K562 (cell line): ENCODE measurements around the gene BPNT1. TPM values are rescaled to one million over a fixed set of nuclear protein-coding genes. Genes with fewer than 3 reads are reported as not detected.

Experiments used
- CC2D1A ChIP-seq: fragments of 450-650 bp; IDR thresholded peaks from 2 replicates; pipeline ENCODE4 v1.6.1; 2017; ENCODE audit warnings: mild to moderate bottlenecking
- ELF1 ChIP-seq: fragments of 200-800 bp; sonication (Bioruptor generic); IDR thresholded peaks from 2 replicates; pipeline ENCODE4 v1.6.1; 2016; ENCODE audit warnings: missing genetic modification characterization, missing compliant biosample characterization
- FOXK1 ChIP-seq: sonication (generic); formaldehyde crosslinking; IDR thresholded peaks from 2 replicates; pipeline ENCODE4 v1.8.0; 2022; ENCODE audit warnings: missing genetic modification reagents, mild to moderate bottlenecking, borderline replicate concordance
- ILK ChIP-seq: fragments of 450-650 bp; IDR thresholded peaks from 2 replicates; pipeline ENCODE4 v1.6.1; 2016; ENCODE audit warnings: missing genetic modification characterization, low read depth, mild to moderate bottlenecking, missing compliant biosample characterization, moderate library complexity, borderline replicate concordance
- KLF16 ChIP-seq: IDR thresholded peaks from 2 replicates; pipeline ENCODE4 v1.6.1; 2016; ENCODE audit warnings: antibody characterized with exemption
- MAFF ChIP-seq: IDR thresholded peaks from 2 replicates; pipeline ENCODE4 v1.6.1; 2012; ENCODE audit warnings: low read length, improper control_type of control experiment
- PTRF ChIP-seq: fragments of 450-650 bp; IDR thresholded peaks from 2 replicates; pipeline ENCODE4 v1.6.1; 2016; ENCODE audit warnings: mild to moderate bottlenecking, missing genetic modification characterization, missing compliant biosample characterization
- SPI1 ChIP-seq: IDR thresholded peaks from 2 replicates; pipeline ENCODE4 v1.6.1; 2011; ENCODE audit warnings: low read depth, low read length, control low read depth, borderline replicate concordance
- TCF3 ChIP-seq: sonication (generic); formaldehyde crosslinking; IDR thresholded peaks from 2 replicates; pipeline ENCODE4 v1.4.0; 2020; ENCODE audit warnings: mild to moderate bottlenecking, missing genetic modification reagents
- ZEB2 ChIP-seq: fragments of 450-650 bp; IDR thresholded peaks from 2 replicates; pipeline ENCODE4 v1.6.1; 2016
- ZNF197 ChIP-seq: fragments of 200-800 bp; sonication (Bioruptor generic); IDR thresholded peaks from 2 replicates; pipeline ENCODE4 v1.6.1; 2016; ENCODE audit warnings: low read depth, missing genetic modification characterization, missing compliant biosample characterization
- ZNF699 ChIP-seq: fragments of 250-450 bp; sonication (Bioruptor Pico); IDR thresholded peaks from 2 replicates; pipeline ENCODE4 v1.8.0; 2021; ENCODE audit warnings: mild to moderate bottlenecking, moderate library complexity; ENCODE audit not compliant: insufficient replicate concordance
- ZNF764 ChIP-seq: fragments of 250-450 bp; sonication (Bioruptor Pico); IDR thresholded peaks from 2 replicates; pipeline ENCODE4 v1.4.0; 2020; ENCODE audit warnings: low read depth, mild to moderate bottlenecking, moderate library complexity
- polyA plus RNA-seq, 8 experiments: library from polyadenylated mRNA; depleted of rRNA in 4 of 8; stranded (reverse) in 5 of 8; unstranded in 3 of 8; fragments of >200 nt; fragmentation: Nextera tagmentation in 2 of 8; fragmentation: Illumina TruSeq in 1 of 8; extraction: Ambion mirVana in 2 of 8; extraction: Trizol in 1 of 8; gene quantifications; 2 replicates each; pipeline versions ENCODE4 v1.2.1 to v1.2.3, GENCODE V29; 2011 to 2014; ENCODE audit warnings: inconsistent platforms in 1 of 8, missing spikeins in 1 of 8
- total RNA-seq, 7 experiments: library from RNA; depleted of rRNA in 6 of 7; stranded (reverse); fragments of >200 nt in 6 of 7; fragmentation: Illumina TruSeq in 2 of 7; extraction: Trizol in 2 of 7; gene quantifications; 2 replicates each; pipeline versions ENCODE4 v1.2.1 to v1.2.3, GENCODE V29; 2011 to 2021; ENCODE audit warnings: low replicate concordance in 1 of 7
- TF ChIP-seq, protein P1 (sequence below), 2 experiments: fragments of 450-650 bp in 1 of 2; sonication (generic) in 1 of 2; formaldehyde crosslinking in 1 of 2; IDR thresholded peaks; 2 replicates each; pipeline versions ENCODE4 v1.7.1 to v1.9.0; 2016 to 2022; ENCODE audit warnings: inconsistent platforms in 1 of 2, mild to moderate bottlenecking in 1 of 2, missing genetic modification reagents in 1 of 2
- TF ChIP-seq, protein P2 (sequence below): fragments of 250-450 bp; sonication (Bioruptor Pico); IDR thresholded peaks from 2 replicates; pipeline ENCODE4 v1.9.0; 2021; ENCODE audit warnings: mild to moderate bottlenecking, inconsistent platforms
- TF ChIP-seq, protein P3 (sequence below), 2 experiments: fragments of 450-650 bp; IDR thresholded peaks; 2 replicates each; pipeline ENCODE4 v1.6.1; 2016

The BPNT1 gene
- total and polyA plus RNA-seq, 9 of the 15 experiments (the other 6 are each of a cell fraction or from before 2014, with no cell fraction given) = 30.2 to 73.8 (median 40.5) TPM

GRCh38 chr1:220119043-220119512 is 29.5 kb upstream of the BPNT1 start (continued):
- TF ChIP-seq PTRF (tag) = no peak
- TF ChIP-seq MAFF = no peak
- TF ChIP-seq ZEB2 = peak; percentile 89
- TF ChIP-seq ILK (tag) = no peak
- no peak for TF ChIP-seq ELF1 (tag)
- TF ChIP-seq KLF16 = peak; percentile 72
- TF ChIP-seq ZNF699 (CRISPR knock-in tag) = no peak
- TF ChIP-seq CC2D1A = 0 out of 2 replicates have a peak, but pooled peaks have one; percentile 42
- TF ChIP-seq, protein P1, sequence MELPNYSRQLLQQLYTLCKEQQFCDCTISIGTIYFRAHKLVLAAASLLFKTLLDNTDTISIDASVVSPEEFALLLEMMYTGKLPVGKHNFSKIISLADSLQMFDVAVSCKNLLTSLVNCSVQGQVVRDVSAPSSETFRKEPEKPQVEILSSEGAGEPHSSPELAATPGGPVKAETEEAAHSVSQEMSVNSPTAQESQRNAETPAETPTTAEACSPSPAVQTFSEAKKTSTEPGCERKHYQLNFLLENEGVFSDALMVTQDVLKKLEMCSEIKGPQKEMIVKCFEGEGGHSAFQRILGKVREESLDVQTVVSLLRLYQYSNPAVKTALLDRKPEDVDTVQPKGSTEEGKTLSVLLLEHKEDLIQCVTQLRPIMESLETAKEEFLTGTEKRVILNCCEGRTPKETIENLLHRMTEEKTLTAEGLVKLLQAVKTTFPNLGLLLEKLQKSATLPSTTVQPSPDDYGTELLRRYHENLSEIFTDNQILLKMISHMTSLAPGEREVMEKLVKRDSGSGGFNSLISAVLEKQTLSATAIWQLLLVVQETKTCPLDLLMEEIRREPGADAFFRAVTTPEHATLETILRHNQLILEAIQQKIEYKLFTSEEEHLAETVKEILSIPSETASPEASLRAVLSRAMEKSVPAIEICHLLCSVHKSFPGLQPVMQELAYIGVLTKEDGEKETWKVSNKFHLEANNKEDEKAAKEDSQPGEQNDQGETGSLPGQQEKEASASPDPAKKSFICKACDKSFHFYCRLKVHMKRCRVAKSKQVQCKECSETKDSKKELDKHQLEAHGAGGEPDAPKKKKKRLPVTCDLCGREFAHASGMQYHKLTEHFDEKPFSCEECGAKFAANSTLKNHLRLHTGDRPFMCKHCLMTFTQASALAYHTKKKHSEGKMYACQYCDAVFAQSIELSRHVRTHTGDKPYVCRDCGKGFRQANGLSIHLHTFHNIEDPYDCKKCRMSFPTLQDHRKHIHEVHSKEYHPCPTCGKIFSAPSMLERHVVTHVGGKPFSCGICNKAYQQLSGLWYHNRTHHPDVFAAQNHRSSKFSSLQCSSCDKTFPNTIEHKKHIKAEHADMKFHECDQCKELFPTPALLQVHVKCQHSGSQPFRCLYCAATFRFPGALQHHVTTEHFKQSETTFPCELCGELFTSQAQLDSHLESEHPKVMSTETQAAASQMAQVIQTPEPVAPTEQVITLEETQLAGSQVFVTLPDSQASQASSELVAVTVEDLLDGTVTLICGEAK (IDR thresholded peaks at IDR 0.05) = 0 out of 2 replicates have a peak, but pooled peaks have one; percentile 42
- TF ChIP-seq, protein P1 (CRISPR knock-in tag; IDR thresholded peaks at IDR 0.05) = no peak
- no peak for TF ChIP-seq ZNF197 (CRISPR knock-in tag)
- TF ChIP-seq, protein P2, sequence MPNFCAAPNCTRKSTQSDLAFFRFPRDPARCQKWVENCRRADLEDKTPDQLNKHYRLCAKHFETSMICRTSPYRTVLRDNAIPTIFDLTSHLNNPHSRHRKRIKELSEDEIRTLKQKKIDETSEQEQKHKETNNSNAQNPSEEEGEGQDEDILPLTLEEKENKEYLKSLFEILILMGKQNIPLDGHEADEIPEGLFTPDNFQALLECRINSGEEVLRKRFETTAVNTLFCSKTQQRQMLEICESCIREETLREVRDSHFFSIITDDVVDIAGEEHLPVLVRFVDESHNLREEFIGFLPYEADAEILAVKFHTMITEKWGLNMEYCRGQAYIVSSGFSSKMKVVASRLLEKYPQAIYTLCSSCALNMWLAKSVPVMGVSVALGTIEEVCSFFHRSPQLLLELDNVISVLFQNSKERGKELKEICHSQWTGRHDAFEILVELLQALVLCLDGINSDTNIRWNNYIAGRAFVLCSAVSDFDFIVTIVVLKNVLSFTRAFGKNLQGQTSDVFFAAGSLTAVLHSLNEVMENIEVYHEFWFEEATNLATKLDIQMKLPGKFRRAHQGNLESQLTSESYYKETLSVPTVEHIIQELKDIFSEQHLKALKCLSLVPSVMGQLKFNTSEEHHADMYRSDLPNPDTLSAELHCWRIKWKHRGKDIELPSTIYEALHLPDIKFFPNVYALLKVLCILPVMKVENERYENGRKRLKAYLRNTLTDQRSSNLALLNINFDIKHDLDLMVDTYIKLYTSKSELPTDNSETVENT = no peak
- TF ChIP-seq, protein P3, sequence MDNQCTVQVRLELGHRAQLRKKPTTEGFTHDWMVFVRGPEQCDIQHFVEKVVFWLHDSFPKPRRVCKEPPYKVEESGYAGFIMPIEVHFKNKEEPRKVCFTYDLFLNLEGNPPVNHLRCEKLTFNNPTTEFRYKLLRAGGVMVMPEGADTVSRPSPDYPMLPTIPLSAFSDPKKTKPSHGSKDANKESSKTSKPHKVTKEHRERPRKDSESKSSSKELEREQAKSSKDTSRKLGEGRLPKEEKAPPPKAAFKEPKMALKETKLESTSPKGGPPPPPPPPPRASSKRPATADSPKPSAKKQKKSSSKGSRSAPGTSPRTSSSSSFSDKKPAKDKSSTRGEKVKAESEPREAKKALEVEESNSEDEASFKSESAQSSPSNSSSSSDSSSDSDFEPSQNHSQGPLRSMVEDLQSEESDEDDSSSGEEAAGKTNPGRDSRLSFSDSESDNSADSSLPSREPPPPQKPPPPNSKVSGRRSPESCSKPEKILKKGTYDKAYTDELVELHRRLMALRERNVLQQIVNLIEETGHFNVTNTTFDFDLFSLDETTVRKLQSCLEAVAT (IDR thresholded peaks at IDR 0.05) = no peak
- TF ChIP-seq SPI1 = no peak
- no peak for TF ChIP-seq ZNF764
- TF ChIP-seq TCF3 (CRISPR knock-in tag) = peak; percentile 88
- TF ChIP-seq FOXK1 (CRISPR knock-in tag) = no peak
